ENCODE results near the gene TIMM23B. TPM values are rescaled to one million over a fixed set of nuclear protein-coding genes. Genes with fewer than 3 reads are reported as not detected.
"Not testable (repeated sequence)": the region's sequence is repeated elsewhere in the genome, so short reads cannot be mapped to it uniquely, and the experiment has no call there.

The TIMM23B gene
- total RNA-seq, 6 donors from 2014 or later, result 12.6 to 50.3 (median 19.3) TPM

DNA sequence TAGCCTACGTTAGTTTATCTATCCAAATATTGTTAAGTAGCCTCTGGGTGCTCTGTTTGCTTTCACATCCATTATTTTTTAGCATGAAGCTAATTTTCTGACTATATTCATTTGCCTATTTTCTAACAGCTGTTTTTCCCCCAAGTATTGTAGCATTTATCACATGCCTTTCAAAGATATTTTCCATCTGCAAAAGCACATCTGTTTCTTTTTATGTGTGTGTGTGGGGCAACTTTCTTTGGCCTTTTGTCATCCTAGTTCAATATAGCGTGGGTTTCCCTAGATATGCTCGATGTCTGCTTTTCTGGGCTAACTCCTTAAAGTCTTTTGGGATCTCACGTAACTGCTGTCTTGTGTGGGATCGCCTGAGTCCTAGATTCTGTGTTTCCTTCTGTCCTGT is 53.5 kb downstream of the TIMM23B start:
- H3K4me1 ChIP-seq; H3K4me3 ChIP-seq; DNase-seq; H3K27me3 ChIP-seq; H3K27ac ChIP-seq; H3K9me3 ChIP-seq; H3K36me3 ChIP-seq; ATAC-seq (ENCODE audit: low FRiP score in 2 of 2): not testable (repeated sequence)
- 97 to 98% methylated on average over 5 of the region's 5 CpGs for WGBS, 2 donors

GRCh38 chr10:50014024-50014423 is 72.2 kb downstream of the TIMM23B start:
- not testable (repeated sequence) for H3K9me3 ChIP-seq; DNase-seq; ATAC-seq (ENCODE audit: low FRiP score in 2 of 2); H3K4me3 ChIP-seq; H3K36me3 ChIP-seq; H3K27ac ChIP-seq; H3K27me3 ChIP-seq; H3K4me1 ChIP-seq
- 61 to 78% methylated on average over 6 to 7 of the region's 7 CpGs for WGBS, 2 donors

GRCh38 chr10:50015596-50016220 is 73.9 kb downstream of the TIMM23B start:
- not testable (repeated sequence) for H3K4me3 ChIP-seq; H3K9me3 ChIP-seq; ATAC-seq (ENCODE audit: low FRiP score in 2 of 2); H3K27me3 ChIP-seq; H3K27ac ChIP-seq; H3K36me3 ChIP-seq; H3K4me1 ChIP-seq; DNase-seq
- 60 to 66% methylated on average over 8 to 9 of the region's 9 CpGs for WGBS, 2 donors

- not testable (repeated sequence) for DNase-seq; H3K27ac ChIP-seq; H3K4me1 ChIP-seq; H3K27me3 ChIP-seq; H3K4me3 ChIP-seq; ATAC-seq (ENCODE audit: low FRiP score in 2 of 2); H3K9me3 ChIP-seq; H3K36me3 ChIP-seq
- 72 to 87% methylated on average over 4 to 5 of the region's 5 CpGs for WGBS, 2 donors
Measured at GRCh38 chr10:50016926-50017325, 75.1 kb downstream of the TIMM23B start.

DNA sequence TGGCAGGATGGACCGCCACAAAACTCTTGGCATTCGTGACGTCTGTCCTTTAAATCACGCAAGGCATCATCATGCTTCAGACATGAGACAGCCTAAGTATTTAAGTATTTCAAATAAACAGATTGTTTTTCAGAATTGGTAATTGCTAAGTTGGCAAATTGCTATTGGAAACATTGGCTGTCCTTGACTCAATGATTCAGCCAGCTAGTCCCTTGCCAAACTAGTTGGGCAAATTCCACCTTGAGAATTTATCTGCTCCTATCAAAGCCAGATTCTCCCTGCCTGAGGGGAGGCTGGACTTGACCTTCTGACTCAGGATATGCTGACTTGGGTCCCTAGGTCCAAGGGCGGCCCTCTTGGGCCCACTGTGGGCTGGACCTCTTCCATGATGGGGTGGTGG is 75.8 kb downstream of the TIMM23B start:
- H3K9me3 ChIP-seq; H3K36me3 ChIP-seq; DNase-seq; H3K4me1 ChIP-seq; H3K4me3 ChIP-seq; H3K27me3 ChIP-seq; H3K27ac ChIP-seq; ATAC-seq (ENCODE audit: low FRiP score in 2 of 2): not testable (repeated sequence)
- WGBS, 2 donors, result 80 to 92% methylated on average over 2 to 5 of the region's 5 CpGs

- H3K4me1 ChIP-seq; DNase-seq; H3K9me3 ChIP-seq; H3K4me3 ChIP-seq; H3K27ac ChIP-seq; H3K27me3 ChIP-seq; ATAC-seq (ENCODE audit: low FRiP score in 2 of 2); H3K36me3 ChIP-seq: not testable (repeated sequence)
- WGBS, 2 donors, result 88% methylated on average over 1 to 2 of the region's 3 CpGs
Measured at GRCh38 chr10:50019279-50019678, 77.4 kb downstream of the TIMM23B start.

DNA sequence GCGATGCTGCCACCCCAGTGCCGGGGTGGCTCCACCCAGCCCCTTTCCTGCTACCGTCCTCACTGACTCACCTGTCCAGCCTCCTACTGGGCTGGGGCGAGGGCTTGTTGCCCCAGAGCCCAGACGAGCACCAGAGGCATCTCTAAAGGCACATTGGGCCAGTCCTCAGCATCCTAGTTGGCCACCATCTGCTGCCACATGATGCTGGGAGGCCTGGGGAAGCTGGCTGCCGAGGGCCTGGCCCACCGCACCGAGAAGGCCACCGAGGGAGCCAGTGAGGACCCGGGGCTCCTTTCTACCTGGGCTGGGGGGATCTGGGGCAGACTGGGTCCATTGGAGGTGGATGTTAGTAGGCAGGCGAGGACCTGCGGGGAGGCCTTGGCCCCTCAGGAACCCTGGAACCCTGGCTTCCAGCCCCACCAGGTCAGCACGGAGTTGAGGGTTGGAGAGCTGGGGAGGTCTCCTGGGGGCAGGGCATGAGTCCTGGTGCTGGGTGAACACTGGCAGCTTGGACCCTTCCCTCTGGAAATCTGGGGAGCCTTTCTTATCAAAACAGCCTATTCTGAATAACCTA is 78.7 kb downstream of the TIMM23B start:
- not testable (repeated sequence) for H3K36me3 ChIP-seq; H3K4me3 ChIP-seq; H3K27me3 ChIP-seq; H3K9me3 ChIP-seq; H3K4me1 ChIP-seq; ATAC-seq (ENCODE audit: low FRiP score in 2 of 2); H3K27ac ChIP-seq
- WGBS, 2 donors, result 85 to 94% methylated on average over 3 to 9 of the region's 13 CpGs
- peak in 1 of 2 donors; percentile 50 for DNase-seq

DNA sequence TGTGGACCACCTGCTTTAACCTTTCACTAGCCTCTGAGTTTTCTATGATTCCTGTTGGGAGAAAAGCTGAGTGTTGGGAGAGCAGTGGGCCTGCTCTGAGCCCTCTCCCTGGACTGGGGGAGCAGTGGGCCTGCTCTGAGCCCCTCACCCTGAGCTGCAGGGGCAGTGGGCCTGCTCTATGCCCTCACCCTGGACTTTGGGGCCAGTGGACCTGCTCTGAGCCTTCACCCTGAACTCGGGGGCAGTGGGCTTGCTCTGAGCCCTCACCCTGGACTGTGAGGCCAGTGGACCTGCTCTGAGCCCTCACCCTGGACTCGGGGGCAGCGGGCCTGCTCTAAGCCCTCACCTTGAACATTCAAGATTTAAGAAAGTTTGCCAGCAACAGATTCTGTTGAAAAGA is 79.8 kb downstream of the TIMM23B start:
- H3K9me3 ChIP-seq, result no peaks in the 10 kb centered on the region
- DNase-seq (peak in 1 of 2 donors; percentile 15), ATAC-seq (ENCODE audit: low FRiP score in 2 of 2) (no peak)
- H3K4me1 ChIP-seq, result no peaks in the 10 kb centered on the region
- no peak overlapping the region for H3K27ac ChIP-seq
- no peaks in the 10 kb centered on the region for H3K27me3 ChIP-seq
- no peak overlapping the region for H3K4me3 ChIP-seq
- no peak for TF ChIP-seq CTCF (IDR thresholded peaks at IDR 0.05)
- TF ChIP-seq POLR2A (IDR thresholded peaks at IDR 0.05), result no peak
- no peak for TF ChIP-seq EP300 (IDR thresholded peaks at IDR 0.05)
- TF ChIP-seq POLR2AphosphoS5 (IDR thresholded peaks at IDR 0.05), result no peak
- 81 to 82% methylated on average over 3 of the region's 3 CpGs for WGBS, 2 donors
- H3K36me3 ChIP-seq, result no peaks in the 10 kb centered on the region

Small RNA genes within 50 kb of the gene (small RNA-seq; reads per million reads assigned to genes)
- gene RNA5SP317, result 0 reads per million in 4 donors
- gene SNORA74C-2, result 0 reads per million in 4 donors

Other genes with a start within 250 kb of the TIMM23B start
- under 1 TPM in 4 of 6 donors, not detected in 2; 0.10 to 0.46 (median 0.22) TPM for gene OGDHL, start 179.7 kb upstream of the TIMM23B start, total RNA-seq
- 10 to 100 TPM; 17.3 to 35.6 (median 23.8) TPM for gene PARG, start within 50 bp of the TIMM23B start, total RNA-seq
- 10 to 100 TPM; 10.9 to 72.3 (median 19.8) TPM for gene AGAP6, start 46.4 kb downstream of the TIMM23B start, total RNA-seq
- 10 to 100 TPM; 43.1 to 79.6 (median 55.6) TPM for gene WASHC2A, start 125.9 kb downstream of the TIMM23B start, total RNA-seq

Data from upper lobe of left lung (tissue), 6 donors.